HT-29 (cell line): ENCODE data around the gene CFAP221. TPM values are rescaled to one million over a fixed set of nuclear protein-coding genes. Genes with fewer than 3 reads are reported as not detected.

ENCODE experiments used
- DNase-seq: peaks from one replicate; pipeline ENCODE4 v3.0.0-alpha.2; 2015; ENCODE audit warnings: low spot score
- total RNA-seq: library from RNA; depleted of rRNA; stranded (reverse); fragments of >200 nt; shearing (Covaris generic); gene quantifications from 2 replicates; pipeline ENCODE4 v1.2.3, GENCODE V29; 2014; rRNA removed

Gene CFAP221
- total RNA-seq = 0.39 TPM in 1 of 2 replicates, not detected in the other

- peak; percentile 88 for DNase-seq
Measured at GRCh38 chr2:119544075-119544938, at the start of gene CFAP221. CFAP221 (plus strand) TSS chr2:119544449; CDS start chr2:119546132, 1,683 bp downstream.

GRCh38 chr2:119495948-119496347 lies 48.3 kb upstream of the CFAP221 start:
- no peak for DNase-seq

- DNase-seq = no peak
Measured at GRCh38 chr2:119496682-119497081, 47.6 kb upstream of the CFAP221 start.

GRCh38 chr2:119508756-119509155 lies 35.5 kb upstream of the CFAP221 start:
- no peak for DNase-seq

GRCh38 chr2:119511989-119512388 lies 32.3 kb upstream of the CFAP221 start:
- no peak for DNase-seq

- DNase-seq = no peak
Measured at GRCh38 chr2:119512946-119513345, 31.3 kb upstream of the CFAP221 start.

- DNase-seq = no peak
Measured at GRCh38 chr2:119513832-119514231, 30.4 kb upstream of the CFAP221 start.

- DNase-seq = no peak
Measured at GRCh38 chr2:119516121-119516520, 28.1 kb upstream of the CFAP221 start.

- DNase-seq = peak; percentile 84
Measured at GRCh38 chr2:119517433-119517832, 26.8 kb upstream of the CFAP221 start.

GRCh38 chr2:119518401-119519056 lies 25.7 kb upstream of the CFAP221 start:
- DNase-seq = no peak

- no peak for DNase-seq
Measured at GRCh38 chr2:119519057-119519408, 25.2 kb upstream of the CFAP221 start.

- DNase-seq = peak; percentile 15
Measured at GRCh38 chr2:119520696-119521432, 23.4 kb upstream of the CFAP221 start.

GRCh38 chr2:119521433-119522050 lies 22.7 kb upstream of the CFAP221 start:
- DNase-seq = no peak

GRCh38 chr2:119522671-119523070 lies 21.6 kb upstream of the CFAP221 start:
- no peak for DNase-seq

- DNase-seq = no peak
Measured at GRCh38 chr2:119523383-119523951, 20.8 kb upstream of the CFAP221 start.

GRCh38 chr2:119523952-119524694 lies 20.1 kb upstream of the CFAP221 start, which contains the start of gene SCTR:
SCTR (minus strand) TSS chr2:119524483; CDS start chr2:119524226, 257 bp downstream.
- DNase-seq = no peak

GRCh38 chr2:119525614-119526013 lies 18.6 kb upstream of the CFAP221 start:
- DNase-seq = no peak

- DNase-seq = no peak
Measured at GRCh38 chr2:119527999-119528398, 16.2 kb upstream of the CFAP221 start.

GRCh38 chr2:119531292-119531691 lies 13.0 kb upstream of the CFAP221 start:
- DNase-seq = peak; percentile 34

- no peak for DNase-seq
Measured at GRCh38 chr2:119533560-119533959, 10.7 kb upstream of the CFAP221 start.

- DNase-seq = no peak
Measured at GRCh38 chr2:119536211-119536610, 8.0 kb upstream of the CFAP221 start.
